Naive thymus-derived CD8-positive, alpha-beta T cell (primary cell): ENCODE results near the gene OR52M1. TPM values are rescaled to one million over a fixed set of nuclear protein-coding genes. Genes with fewer than 3 reads are reported as not detected.

Source experiments
- ATAC-seq, 2 donors: fragments of 150-1000 bp; cut with Tn5 transposase in 1 of 2; sonication (Bioruptor Pico), chemical (Tn5 transposase) in 1 of 2; 1 replicate in 1 of 2; 2 replicates in 1 of 2; pipeline ENCODE4 v1.10.0; 2021; ENCODE audit warnings: mild to moderate bottlenecking in 2 of 2, moderate library complexity in 2 of 2
- POLR2A ChIA-PET: fragments of 350-600 bp; sonication (Branson Sonifier 250); formaldehyde crosslinking; loops from one replicate; lab custom pipeline; 2021; ENCODE audit warnings: antibody characterized with exemption; lab: Charles Lee
- DNase-seq, 10 donors: peaks; one replicate each; pipeline versions ENCODE4 v3.0.0 to v3.0.0-alpha.2; 2020 to 2022
- H3K27ac Mint-ChIP-seq, 10 donors: one replicate each; pipeline ENCODE4 v1.8.0; 2020 to 2022; ENCODE audit warnings: mild to moderate bottlenecking in 10 of 10, mixed read lengths in 10 of 10, moderate library complexity in 4 of 10, inconsistent platforms in 1 of 10
- H3K27me3 Mint-ChIP-seq, 5 donors: one replicate each; pipeline ENCODE4 v1.8.0; 2021 to 2022; ENCODE audit warnings: mixed read lengths in 5 of 5
- H3K36me3 Mint-ChIP-seq, 3 donors: one replicate each; pipeline ENCODE4 v1.8.0; 2020 to 2022; ENCODE audit warnings: mixed read lengths in 3 of 3, mild to moderate bottlenecking in 2 of 3, inconsistent platforms in 1 of 3
- H3K4me1 Mint-ChIP-seq, 4 donors: one replicate each; pipeline ENCODE4 v1.8.0; 2021 to 2022; ENCODE audit warnings: mixed read lengths in 4 of 4
- H3K4me3 Mint-ChIP-seq, 10 donors: one replicate each; pipeline ENCODE4 v1.8.0; 2020 to 2022; ENCODE audit warnings: mild to moderate bottlenecking in 10 of 10, mixed read lengths in 10 of 10, moderate library complexity in 6 of 10, inconsistent platforms in 1 of 10
- H3K9me3 Mint-ChIP-seq, 9 donors: one replicate each; pipeline ENCODE4 v1.8.0; 2020 to 2022; ENCODE audit warnings: mixed read lengths in 9 of 9, mild to moderate bottlenecking in 3 of 9, inconsistent platforms in 1 of 9, moderate library complexity in 1 of 9
- polyA plus RNA-seq, 3 donors: library from polyadenylated mRNA; unstranded; fragments of 300-500 nt; fragmentation: Illumina TruSeq; gene quantifications; one replicate each; pipeline ENCODE4 v1.2.3, GENCODE V29; 2021
- total RNA-seq, 8 experiments: library from RNA in 2 of 8; stranded (reverse) in 2 of 8; gene quantifications; one replicate each; pipeline ENCODE4 v1.2.3 and lab custom pipeline; 2021 to 2026

Gene OR52M1
- total and polyA plus RNA-seq, 5 experiments from 2014 or later: not detected

DNA sequence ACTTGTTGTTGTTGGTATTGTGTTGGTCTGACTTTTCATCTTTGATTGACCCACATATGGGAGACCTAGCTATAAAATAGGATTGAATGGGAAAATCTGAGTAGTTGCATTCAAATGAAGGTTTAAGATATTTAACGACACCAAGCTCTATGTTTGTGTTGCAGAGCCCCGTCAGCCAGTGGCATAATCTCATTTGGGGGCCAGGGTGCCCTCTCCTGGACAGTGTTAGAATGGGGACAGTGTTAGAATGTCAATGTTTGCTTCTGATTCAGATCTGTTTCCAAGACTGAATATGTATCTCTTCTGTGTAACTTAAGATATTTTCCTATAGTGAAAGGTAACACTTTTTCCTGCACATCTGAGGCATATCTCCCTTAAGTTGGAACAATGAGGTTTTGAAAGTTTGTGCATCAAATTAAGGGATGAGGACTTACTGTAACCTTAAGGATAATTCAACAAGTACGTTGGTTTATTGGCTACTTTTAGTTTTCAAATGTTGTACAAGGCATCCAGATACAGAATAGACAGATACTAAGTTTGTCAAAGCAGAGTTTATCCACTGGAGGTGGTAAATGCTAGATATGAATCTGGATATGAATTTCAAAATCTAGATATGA, 5.3 kb upstream of the OR52M1 start:
- Mint-ChIP-seq H3K9me3 (no peaks in the 10 kb centered on the region), H3K36me3 (no peaks in the 10 kb centered on the region), H3K27me3 (peaks cover 0 to 5% (median 3%) of the 10 kb centered on the region in 5 donors), H3K4me1 (no peaks in the 10 kb centered on the region), H3K4me3 (no peak overlapping the region), H3K27ac (no peak overlapping the region)
- DNase-seq: peak; percentile 9 to 67 (median 35)
- peak; percentile 55 to 58 for ATAC-seq
- POLR2A ChIA-PET: no interaction called here

DNA sequence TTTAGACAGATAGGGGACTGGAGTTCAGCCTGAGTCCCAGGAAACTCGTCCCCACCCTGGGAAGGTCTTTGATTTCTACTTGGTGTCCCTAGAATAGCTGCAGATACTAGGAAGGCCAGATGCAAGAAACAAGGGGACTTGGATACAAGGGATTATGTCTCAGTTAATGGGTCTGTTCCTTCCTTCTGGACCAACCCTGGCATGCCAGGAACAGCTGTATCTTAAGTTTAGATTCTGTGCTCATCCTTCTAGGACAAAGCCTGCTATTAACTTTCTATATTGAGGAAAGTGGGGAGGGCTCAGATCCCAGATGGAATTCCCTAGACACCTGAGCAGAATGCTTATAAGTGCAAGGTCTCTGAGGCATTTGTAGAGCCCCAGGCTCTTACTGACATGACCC, 3.9 kb upstream of the OR52M1 start:
- H3K4me1 Mint-ChIP-seq: no peaks in the 10 kb centered on the region
- H3K9me3 Mint-ChIP-seq: no peaks in the 10 kb centered on the region
- H3K36me3 Mint-ChIP-seq: no peaks in the 10 kb centered on the region
- ATAC-seq: no peak
- POLR2A ChIA-PET: no interaction called here
- no peak overlapping the region for H3K27ac Mint-ChIP-seq
- peaks cover 0 to 5% (median 3%) of the 10 kb centered on the region in 5 donors for H3K27me3 Mint-ChIP-seq
- H3K4me3 Mint-ChIP-seq: no peak overlapping the region
- DNase-seq: no peak

DNA sequence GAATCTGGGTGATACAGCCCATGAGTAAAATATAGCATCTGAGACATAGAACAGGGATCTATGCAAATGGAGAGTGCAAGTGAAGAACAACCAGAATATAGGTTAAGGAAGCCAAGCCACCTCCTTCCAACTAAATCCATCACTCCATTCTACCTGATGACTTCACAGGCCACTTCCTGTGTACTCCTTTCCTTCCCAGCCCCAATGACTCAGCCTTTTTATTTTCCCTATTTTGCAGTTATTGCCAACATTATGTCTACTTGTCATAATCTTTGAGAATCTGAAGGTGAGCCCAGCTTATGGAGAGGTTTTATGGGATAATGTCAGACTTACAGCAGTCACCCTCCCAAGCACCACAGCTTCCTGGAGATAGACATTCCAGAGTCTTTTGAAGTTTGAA, 1.4 kb upstream of the OR52M1 start:
- H3K4me3 Mint-ChIP-seq: no peak overlapping the region
- DNase-seq: no peak
- H3K27ac Mint-ChIP-seq: no peak overlapping the region
- H3K36me3 Mint-ChIP-seq: no peaks in the 10 kb centered on the region
- no peak for ATAC-seq
- H3K4me1 Mint-ChIP-seq: no peaks in the 10 kb centered on the region
- POLR2A ChIA-PET: no interaction called here
- H3K9me3 Mint-ChIP-seq: no peaks in the 10 kb centered on the region
- peaks cover 0 to 7% (median 4%) of the 10 kb centered on the region in 5 donors for H3K27me3 Mint-ChIP-seq

DNA sequence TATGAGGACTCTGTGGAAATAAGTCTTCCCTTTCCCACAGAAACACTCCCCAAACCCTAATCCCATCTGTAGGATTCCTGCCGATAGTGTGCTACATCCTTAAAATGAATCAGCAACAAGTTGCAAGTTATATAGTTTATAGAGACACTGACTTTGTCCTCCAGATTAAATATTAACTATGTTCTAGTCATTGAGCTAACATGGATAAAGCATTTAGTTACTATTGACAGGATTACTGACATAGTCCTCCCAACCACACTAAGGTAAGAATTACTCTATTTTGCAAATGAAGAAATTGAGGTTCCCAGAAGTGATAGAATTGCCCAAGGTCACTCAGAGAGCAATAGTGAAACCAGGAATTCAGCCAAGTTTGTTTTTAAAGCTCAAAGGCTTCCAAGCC, 1.9 kb downstream of the OR52M1 start:
- POLR2A ChIA-PET: no interaction called here
- no peak overlapping the region for H3K4me3 Mint-ChIP-seq
- no peaks in the 10 kb centered on the region for H3K36me3 Mint-ChIP-seq
- no peak overlapping the region for H3K27ac Mint-ChIP-seq
- ATAC-seq (no peak), DNase-seq (no peak)
- no peaks in the 10 kb centered on the region for H3K4me1 Mint-ChIP-seq
- H3K27me3 Mint-ChIP-seq: peaks cover 0 to 24% (median 11%) of the 10 kb centered on the region in 5 donors
- H3K9me3 Mint-ChIP-seq: peaks cover 0 to 2% (median 0%) of the 10 kb centered on the region in 9 donors

DNA sequence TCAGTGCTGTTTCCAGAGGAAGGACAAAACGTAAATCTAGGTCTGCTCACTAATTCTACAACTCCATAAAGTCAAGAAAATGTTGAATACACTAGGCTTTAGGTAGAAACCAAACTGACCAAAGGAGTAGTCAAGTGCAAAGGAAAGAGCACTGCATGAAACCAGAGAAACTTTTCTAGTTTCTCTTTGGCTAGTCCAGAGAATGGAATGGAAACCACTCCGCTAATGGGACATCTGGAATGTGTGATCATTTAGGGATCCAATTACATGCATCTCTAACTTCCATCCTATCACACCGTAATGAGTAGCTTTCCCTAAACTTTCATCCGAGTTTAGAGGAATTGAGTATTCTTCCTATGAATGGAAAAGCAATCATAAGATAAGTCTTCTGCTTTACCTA, 2.4 kb downstream of the OR52M1 start:
- Mint-ChIP-seq H3K27ac (no peak overlapping the region), H3K4me3 (no peak overlapping the region), H3K36me3 (no peaks in the 10 kb centered on the region), H3K4me1 (no peaks in the 10 kb centered on the region), H3K27me3 (peaks cover 0 to 30% (median 11%) of the 10 kb centered on the region in 5 donors), H3K9me3 (peaks cover 0 to 2% (median 0%) of the 10 kb centered on the region in 9 donors)
- POLR2A ChIA-PET: no interaction called here
- no peak for ATAC-seq
- DNase-seq: no peak

DNA sequence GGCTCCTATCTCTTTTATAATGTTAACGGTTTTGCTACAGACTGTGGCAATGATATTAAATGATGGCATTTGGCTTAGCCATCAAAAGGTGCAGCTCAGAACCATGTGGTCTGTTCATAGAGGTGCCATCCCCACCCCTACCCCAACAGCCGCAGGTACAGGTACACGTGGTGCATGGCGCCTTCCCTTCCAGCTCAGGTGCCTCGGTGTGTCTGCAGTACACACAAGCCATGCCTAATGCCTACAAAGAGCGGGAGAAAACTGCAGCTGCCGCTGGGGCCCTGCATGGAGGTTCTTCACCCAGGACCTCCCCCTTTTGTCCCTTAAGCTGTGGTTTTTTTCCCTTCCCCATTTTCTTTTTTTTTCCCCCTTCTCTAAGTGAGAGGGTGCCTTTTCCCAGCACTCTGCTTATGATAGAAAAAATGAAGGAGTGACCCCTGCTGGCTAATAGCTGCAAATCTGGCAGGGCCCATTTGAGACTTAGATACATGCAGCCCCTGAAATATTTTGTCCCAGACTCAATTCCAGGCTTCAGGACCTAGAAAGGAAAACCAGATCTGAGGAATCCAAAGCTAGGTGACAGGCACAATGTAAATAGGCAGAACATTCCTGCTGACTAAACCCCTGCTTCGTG, 6.5 kb downstream of the OR52M1 start:
- Mint-ChIP-seq H3K4me1 (no peaks in the 10 kb centered on the region), H3K27me3 (peaks cover 9 to 61% (median 28%) of the 10 kb centered on the region in 5 donors), H3K4me3 (no peak overlapping the region), H3K27ac (no peak overlapping the region), H3K9me3 (peaks cover 0 to 2% (median 0%) of the 10 kb centered on the region in 9 donors), H3K36me3 (no peaks in the 10 kb centered on the region)
- POLR2A ChIA-PET: no interaction called here
- no peak for ATAC-seq
- no peak for DNase-seq

DNA sequence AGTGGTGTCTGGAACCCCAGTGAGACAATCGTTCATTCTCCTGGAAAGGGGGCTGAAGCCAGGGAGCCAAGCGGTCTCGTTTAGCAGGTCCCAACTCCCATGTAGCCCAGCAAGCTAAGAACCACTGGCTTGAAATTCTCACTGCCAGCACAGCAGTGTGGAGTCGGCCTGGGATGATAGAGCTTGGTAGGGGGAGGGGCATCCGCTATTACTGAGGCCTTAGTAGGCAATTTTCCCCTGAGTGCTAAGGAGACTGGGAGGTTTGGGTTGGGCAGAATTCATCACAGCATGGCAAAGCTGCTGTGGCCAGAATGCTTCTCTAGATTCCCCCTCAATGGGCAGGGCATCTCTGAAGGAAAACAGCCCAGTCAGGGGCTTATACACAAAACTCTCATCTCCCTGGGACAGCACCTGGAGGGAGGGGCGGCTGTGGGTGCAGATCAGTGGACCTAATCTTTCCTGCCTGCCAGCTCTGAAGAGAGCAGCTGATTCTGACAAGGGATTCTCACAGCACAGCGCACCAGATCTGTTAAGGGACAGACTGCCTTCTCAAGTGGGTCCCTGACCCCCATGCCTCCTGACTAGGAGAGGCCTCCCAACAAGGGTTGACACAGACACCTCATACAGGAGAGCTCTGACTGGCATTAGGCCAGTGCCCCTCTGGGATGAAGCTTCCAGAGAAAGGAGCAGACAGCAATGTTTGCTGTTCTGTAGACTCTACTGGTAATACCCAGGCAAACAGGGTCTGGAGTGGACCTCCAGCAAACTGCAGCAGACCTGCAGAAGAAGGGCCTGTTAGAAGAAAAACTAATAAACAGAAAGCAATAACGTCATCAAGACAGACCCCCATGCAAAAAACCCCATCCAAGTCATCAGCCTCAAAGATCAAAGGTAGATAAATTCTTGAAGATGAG, 14.8 kb downstream of the OR52M1 start:
- H3K9me3 Mint-ChIP-seq: peaks cover 0 to 24% (median 9%) of the 10 kb centered on the region in 9 donors
- no peaks in the 10 kb centered on the region for H3K4me1 Mint-ChIP-seq
- peaks cover 0 to 4% (median 0%) of the 10 kb centered on the region in 3 donors for H3K36me3 Mint-ChIP-seq
- POLR2A ChIA-PET: no interaction called here
- H3K27me3 Mint-ChIP-seq: peaks cover 13 to 48% (median 26%) of the 10 kb centered on the region in 5 donors
- no peak overlapping the region for H3K4me3 Mint-ChIP-seq
- DNase-seq (no peak), ATAC-seq (no peak)
- no peak overlapping the region for H3K27ac Mint-ChIP-seq

DNA sequence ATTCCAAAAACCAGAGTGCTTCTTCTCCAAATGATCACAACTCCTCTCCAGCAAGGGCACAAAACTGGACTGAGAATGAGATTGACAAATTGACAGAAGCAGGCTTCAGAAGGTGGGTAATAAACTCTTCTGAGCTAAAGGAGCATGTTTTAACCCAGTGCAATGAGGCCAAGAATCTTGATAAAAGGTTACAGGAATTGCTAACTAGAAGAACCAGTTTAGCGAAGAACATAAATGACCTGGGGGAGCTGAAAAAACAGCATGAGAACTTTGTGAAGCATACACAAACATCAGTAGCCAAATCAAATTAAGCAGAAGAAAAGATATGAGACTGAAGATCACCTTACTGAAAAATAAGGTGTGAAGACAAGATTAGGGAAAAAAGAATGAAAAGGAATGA, 15.5 kb downstream of the OR52M1 start:
- no peak overlapping the region for H3K4me3 Mint-ChIP-seq
- peaks cover 13 to 44% (median 26%) of the 10 kb centered on the region in 5 donors for H3K27me3 Mint-ChIP-seq
- no peaks in the 10 kb centered on the region for H3K4me1 Mint-ChIP-seq
- ATAC-seq: no peak
- POLR2A ChIA-PET: no interaction called here
- H3K27ac Mint-ChIP-seq: no peak overlapping the region
- H3K36me3 Mint-ChIP-seq: peaks cover 0 to 4% (median 0%) of the 10 kb centered on the region in 3 donors
- H3K9me3 Mint-ChIP-seq: peaks cover 0 to 26% (median 9%) of the 10 kb centered on the region in 9 donors
- no peak for DNase-seq

DNA sequence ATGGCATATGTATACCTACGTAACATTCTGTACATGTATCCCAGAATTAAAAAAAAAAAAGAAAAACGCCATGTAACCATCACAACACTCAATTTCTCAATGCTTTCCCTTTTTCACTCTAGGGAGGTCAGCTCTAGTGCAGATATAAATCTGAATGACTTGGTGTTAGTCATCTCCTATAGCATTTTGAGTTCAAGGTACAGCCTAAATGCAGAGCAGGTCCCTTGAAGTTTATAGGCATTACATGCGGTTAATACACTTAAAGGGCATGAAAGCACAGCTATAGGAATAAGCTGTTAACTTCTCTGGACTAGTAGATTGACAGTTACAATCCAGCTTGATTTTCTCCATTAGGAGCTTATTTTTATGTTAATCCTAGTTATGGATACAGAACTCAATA, 20.4 kb downstream of the OR52M1 start:
- Mint-ChIP-seq H3K9me3 (peaks cover 0 to 27% (median 9%) of the 10 kb centered on the region in 9 donors), H3K27me3 (peaks cover 4 to 18% (median 7%) of the 10 kb centered on the region in 5 donors), H3K4me3 (no peak overlapping the region), H3K4me1 (no peaks in the 10 kb centered on the region), H3K36me3 (peaks cover 0 to 10% (median 0%) of the 10 kb centered on the region in 3 donors), H3K27ac (no peak overlapping the region)
- POLR2A ChIA-PET: no interaction called here
- DNase-seq: no peak
- no peak for ATAC-seq

DNA sequence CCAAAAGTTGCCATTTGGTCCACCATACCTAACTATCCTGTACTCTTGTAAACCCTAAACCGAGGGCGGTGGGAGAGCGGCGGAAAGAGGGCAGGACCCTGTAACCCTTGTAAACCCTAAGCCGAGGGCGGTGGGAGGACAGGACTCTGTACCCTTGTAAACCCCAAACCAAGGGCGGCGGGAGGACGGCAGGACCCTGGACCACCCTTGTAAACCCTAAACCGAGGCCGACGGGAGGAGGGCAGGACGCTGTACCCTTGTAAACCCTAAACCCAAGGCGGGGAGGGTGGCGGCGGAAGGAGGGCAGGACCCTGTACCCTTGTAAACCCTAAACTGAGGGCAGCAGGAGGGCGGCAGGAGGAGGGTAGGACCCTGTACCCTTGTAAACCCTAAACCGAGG, 24.1 kb downstream of the OR52M1 start:
- Mint-ChIP-seq H3K36me3 (peaks cover 0 to 6% (median 0%) of the 10 kb centered on the region in 3 donors), H3K9me3 (peaks cover 0 to 15% (median 4%) of the 10 kb centered on the region in 9 donors), H3K27me3 (peaks cover 0 to 2% (median under 1%) of the 10 kb centered on the region in 5 donors), H3K4me1 (no peaks in the 10 kb centered on the region), H3K4me3 (no peak overlapping the region), H3K27ac (no peak overlapping the region)
- POLR2A ChIA-PET: no interaction called here
- no peak for ATAC-seq
- DNase-seq: no peak

DNA sequence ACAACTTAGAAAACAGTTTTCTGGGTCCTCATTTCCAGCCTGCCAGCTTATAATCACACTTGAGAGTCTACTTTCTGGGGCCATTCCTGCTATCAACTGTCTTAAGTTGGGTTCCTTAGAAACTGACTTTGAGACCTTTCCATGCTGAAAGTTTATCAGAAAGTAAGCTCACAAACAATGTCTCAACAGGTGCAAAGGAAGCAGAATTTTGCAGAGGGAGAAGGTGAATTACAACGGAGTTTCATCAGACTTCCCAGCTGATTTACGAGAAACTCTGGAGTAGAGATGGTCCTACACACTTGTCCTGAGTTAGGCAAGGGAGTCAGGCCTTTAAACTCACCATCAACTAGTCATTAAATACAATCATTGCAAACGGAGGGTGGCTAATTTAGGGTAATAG, 31.9 kb downstream of the OR52M1 start:
- ATAC-seq (no peak), DNase-seq (no peak)
- Mint-ChIP-seq H3K9me3 (peaks cover 0 to 9% (median 0%) of the 10 kb centered on the region in 9 donors), H3K4me1 (peaks cover 0 to 8% (median 4%) of the 10 kb centered on the region in 4 donors), H3K4me3 (no peak overlapping the region), H3K36me3 (no peaks in the 10 kb centered on the region), H3K27me3 (peaks cover 11 to 53% (median 25%) of the 10 kb centered on the region in 5 donors), H3K27ac (no peak overlapping the region)
- POLR2A ChIA-PET: no interaction called here

DNA sequence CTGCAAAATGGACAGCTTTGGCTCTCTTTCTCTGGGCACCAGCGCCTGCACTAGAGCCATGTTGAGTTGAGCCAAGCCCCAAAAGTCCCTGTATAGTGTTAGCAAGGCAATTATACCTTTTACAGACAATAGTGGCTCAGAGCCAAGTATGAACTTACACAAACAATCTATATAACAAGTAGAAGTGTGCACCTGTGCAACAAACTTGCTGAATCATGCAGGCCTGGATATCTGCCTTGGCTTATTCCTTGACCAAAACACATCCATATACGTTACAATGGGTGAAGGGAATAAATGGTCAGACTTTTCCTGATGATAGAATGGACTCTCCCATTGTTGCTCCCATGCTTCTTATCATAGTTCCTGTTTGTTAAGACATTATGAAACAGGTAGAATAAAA, 32.8 kb downstream of the OR52M1 start:
- ATAC-seq: no peak
- Mint-ChIP-seq H3K27me3 (peaks cover 12 to 61% (median 28%) of the 10 kb centered on the region in 5 donors), H3K4me1 (peaks cover 0 to 8% (median 4%) of the 10 kb centered on the region in 4 donors), H3K9me3 (peaks cover 0 to 9% (median 0%) of the 10 kb centered on the region in 9 donors), H3K4me3 (no peak overlapping the region), H3K36me3 (no peaks in the 10 kb centered on the region), H3K27ac (no peak overlapping the region)
- DNase-seq: no peak
- POLR2A ChIA-PET: no interaction called here

DNA sequence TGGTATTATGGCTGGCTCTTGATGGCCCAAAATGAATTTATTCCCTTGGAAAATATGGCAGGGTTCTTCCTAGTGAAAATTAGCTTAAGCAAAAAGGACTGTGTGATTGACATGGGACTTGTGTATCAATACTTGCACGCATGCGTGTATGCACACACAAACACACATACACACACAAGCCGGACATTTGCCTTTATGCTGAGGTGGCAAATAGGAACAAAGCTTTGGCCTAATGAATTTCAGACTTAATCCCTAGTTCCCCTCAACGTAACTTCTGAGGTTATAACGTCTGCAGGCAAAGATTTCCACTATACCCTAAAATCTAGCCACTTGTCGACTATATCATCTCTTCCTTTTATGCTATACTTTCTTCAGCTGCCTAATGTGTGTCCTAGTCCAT, 33.6 kb downstream of the OR52M1 start:
- no peaks in the 10 kb centered on the region for H3K36me3 Mint-ChIP-seq
- POLR2A ChIA-PET: no interaction called here
- DNase-seq: no peak
- no peak for ATAC-seq
- peaks cover 0 to 9% (median 0%) of the 10 kb centered on the region in 9 donors for H3K9me3 Mint-ChIP-seq
- H3K4me3 Mint-ChIP-seq: no peak overlapping the region
- H3K4me1 Mint-ChIP-seq: peaks cover 0 to 8% (median 4%) of the 10 kb centered on the region in 4 donors
- no peak overlapping the region for H3K27ac Mint-ChIP-seq
- peaks cover 12 to 69% (median 31%) of the 10 kb centered on the region in 5 donors for H3K27me3 Mint-ChIP-seq
